DND-41 (cell line): ENCODE data around the gene APOL6.

Source experiments
- ATAC-seq: fragments of 200-7000 bp; cut with Tn5 transposase; 3 replicates; pipeline ENCODE4 v1.9.1; 2021; ENCODE audit warnings: low read depth; ENCODE audit not compliant: insufficient read depth
- DNase-seq: peaks from one replicate; pipeline ENCODE4 v3.0.0-alpha.2; 2020
- H2AFZ ChIP-seq: 2 replicates; pipeline ENCODE4 v1.6.0; 2012; ENCODE audit warnings: low read depth, low read length
- H3K27ac ChIP-seq: 2 replicates; pipeline ENCODE4 v1.5.1; 2012; ENCODE audit warnings: low read length, inconsistent platforms
- H3K27me3 ChIP-seq: fragments of 200-600 bp; sonication (generic); 2 replicates; pipeline ENCODE4 v1.6.0; 2012; ENCODE audit warnings: low read length, mild to moderate bottlenecking, inconsistent platforms; ENCODE audit not compliant: insufficient read depth, poor library complexity
- H3K36me3 ChIP-seq: 2 replicates; pipeline ENCODE4 v1.5.1; 2012; ENCODE audit warnings: low read length, inconsistent platforms; ENCODE audit not compliant: insufficient read depth
- H3K4me1 ChIP-seq: 2 replicates; pipeline ENCODE4 v1.5.1; 2012; ENCODE audit warnings: mild to moderate bottlenecking, low read length; ENCODE audit not compliant: insufficient read depth
- H3K4me2 ChIP-seq: 2 replicates; pipeline ENCODE4 v1.6.0; 2012; ENCODE audit warnings: mild to moderate bottlenecking, moderate library complexity, low read length, inconsistent platforms; ENCODE audit not compliant: insufficient read depth
- H3K4me3 ChIP-seq, 2 experiments: fragments of 200-600 bp in 1 of 2; shearing (Covaris generic) in 1 of 2; 2 replicates each; pipeline ENCODE4 v1.5.1; 2012 to 2016; ENCODE audit warnings: inconsistent platforms in 2 of 2, low read length in 2 of 2, mild to moderate bottlenecking in 2 of 2, low read depth in 1 of 2, moderate library complexity in 1 of 2
- H3K79me2 ChIP-seq: 2 replicates; pipeline ENCODE4 v1.6.0; 2012; ENCODE audit warnings: low read length, inconsistent platforms; ENCODE audit not compliant: insufficient read depth
- H3K9ac ChIP-seq: 2 replicates; pipeline ENCODE4 v1.6.0; 2012; ENCODE audit warnings: low read depth, mild to moderate bottlenecking, inconsistent platforms, low read length, moderate library complexity
- H3K9me3 ChIP-seq: 2 replicates; pipeline ENCODE4 v1.5.1; 2012; ENCODE audit warnings: low read length, moderate library complexity, mild to moderate bottlenecking, inconsistent platforms; ENCODE audit not compliant: insufficient read depth, severe bottlenecking
- H4K20me1 ChIP-seq: 2 replicates; pipeline ENCODE4 v1.6.0; 2012; ENCODE audit warnings: low read length; ENCODE audit not compliant: insufficient read depth
- CTCF ChIP-seq: IDR thresholded peaks from 2 replicates; pipeline ENCODE4 v1.5.1; 2012; ENCODE audit warnings: borderline replicate concordance, low read length, moderate library complexity, mild to moderate bottlenecking; ENCODE audit not compliant: poor library complexity, severe bottlenecking; ENCODE audit errors: extremely low read depth
- EZH2 ChIP-seq: IDR thresholded peaks from 3 replicates; pipeline ENCODE4 v1.6.1; 2012; ENCODE audit warnings: borderline replicate concordance, low read depth, mild to moderate bottlenecking, moderate library complexity, low read length, inconsistent platforms; ENCODE audit not compliant: severe bottlenecking

Gene APOL6

GRCh38 chr22:35616043-35616442 lies 32.2 kb upstream of the APOL6 start:
- H3K79me2 ChIP-seq = no peaks in the 10 kb centered on the region
- no peaks in the 10 kb centered on the region for H3K9me3 ChIP-seq
- peak; percentile 68 for ATAC-seq
- no peak overlapping the region for H2AFZ ChIP-seq
- no peaks in the 10 kb centered on the region for H4K20me1 ChIP-seq
- H3K27me3 ChIP-seq = no peaks in the 10 kb centered on the region
- TF ChIP-seq CTCF (no peak), EZH2 (no peak)
- DNase-seq = peak; percentile 33
- H3K4me2 ChIP-seq = no peak overlapping the region
- H3K4me3 ChIP-seq = no peak overlapping the region
- no peak overlapping the region for H3K27ac ChIP-seq
- no peaks in the 10 kb centered on the region for H3K36me3 ChIP-seq
- H3K9ac ChIP-seq = no peak overlapping the region
- peaks cover 11% of the 10 kb centered on the region; the same call in 1 of the 2 replicates for H3K4me1 ChIP-seq

GRCh38 chr22:35617137-35617755 lies 31.0 kb upstream of the APOL6 start, which contains the start of gene MB:
Gene MB (minus strand): TSS chr22:35617329. CDS start chr22:35617257, 72 bp downstream.
- Histone ChIP-seq H3K27me3 (no peaks in the 10 kb centered on the region), H3K9me3 (no peaks in the 10 kb centered on the region), H4K20me1 (no peaks in the 10 kb centered on the region), H3K4me3 (no peak within 1 kb of the TSS), H3K4me2 (no peak within 1 kb of the TSS), H3K27ac (no peak within 1 kb of the TSS), H3K79me2 (no peaks in the 10 kb centered on the region), H3K4me1 (peaks cover 11% of the 10 kb centered on the region; the same call in 1 of the 2 replicates), H3K9ac (no peak within 1 kb of the TSS), H3K36me3 (no peaks in the 10 kb centered on the region), H2AFZ (no peak within 1 kb of the TSS)
- ATAC-seq (no peak), DNase-seq (no peak)
- no peak for TF ChIP-seq CTCF

GRCh38 chr22:35618427-35619223 lies 29.6 kb upstream of the APOL6 start:
- no peak overlapping the region for H3K4me2 ChIP-seq
- no peak overlapping the region for H3K9ac ChIP-seq
- H3K4me3 ChIP-seq = no peak overlapping the region

More at GRCh38 chr22:35618427-35619223, 29.6 kb upstream of the APOL6 start:
- H3K27me3 ChIP-seq = no peaks in the 10 kb centered on the region
- H2AFZ ChIP-seq = no peak overlapping the region
- no peak for TF ChIP-seq EZH2
- no peak for TF ChIP-seq CTCF
- no peaks in the 10 kb centered on the region for H3K9me3 ChIP-seq
- no peak for ATAC-seq
- no peak overlapping the region for H3K27ac ChIP-seq
- DNase-seq = no peak
- no peaks in the 10 kb centered on the region for H4K20me1 ChIP-seq
- H3K36me3 ChIP-seq = no peaks in the 10 kb centered on the region
- H3K4me1 ChIP-seq = peaks cover 11% of the 10 kb centered on the region; the same call in 1 of the 2 replicates
- H3K79me2 ChIP-seq = no peaks in the 10 kb centered on the region
